ENCODE data around the gene NEURL1B.

- TF ChIP-seq CTCF (IDR thresholded peaks at IDR 0.05 in 8 of 11, conservative IDR thresholded peaks at IDR 0.05 in 3 of 11) (no peak), POLR2A (IDR thresholded peaks at IDR 0.05) (no peak)
These were observed 3.6 kb downstream of the NEURL1B start for GRCh38 chr5:172644711-172645110.

All from spleen (tissue), 7 donors.